Subcutaneous abdominal adipose tissue (tissue), 5 donors: ENCODE results near the gene PBX1.

Source experiments
- H3K27ac ChIP-seq: one replicate; pipeline ENCODE4 v1.7.0; 2013; ENCODE audit warnings: low read depth, mild to moderate bottlenecking, inconsistent platforms, low read length, moderate library complexity
- H3K27me3 ChIP-seq, 5 donors: one replicate each; pipeline ENCODE4 v1.7.0; 2013; ENCODE audit warnings: low read length in 5 of 5, inconsistent platforms in 1 of 5; ENCODE audit not compliant: control insufficient read depth in 5 of 5, insufficient read depth in 4 of 5
- H3K36me3 ChIP-seq, 5 donors: one replicate each; pipeline ENCODE4 v1.7.0; 2013; ENCODE audit warnings: low read length in 5 of 5; ENCODE audit not compliant: control insufficient read depth in 5 of 5, insufficient read depth in 5 of 5
- H3K4me1 ChIP-seq, 5 donors: one replicate each; pipeline ENCODE4 v1.7.0; 2013; ENCODE audit warnings: low read length in 5 of 5, mild to moderate bottlenecking in 3 of 5, moderate library complexity in 1 of 5; ENCODE audit not compliant: control insufficient read depth in 5 of 5, insufficient read depth in 5 of 5
- H3K4me3 ChIP-seq, 5 donors: one replicate each; pipeline ENCODE4 v1.7.0; 2013; ENCODE audit warnings: low read length in 5 of 5, low read depth in 1 of 5
- H3K9ac ChIP-seq, 5 donors: one replicate each; pipeline ENCODE4 v1.7.0; 2013; ENCODE audit warnings: low read length in 5 of 5, mild to moderate bottlenecking in 4 of 5, moderate library complexity in 3 of 5
- H3K9me3 ChIP-seq, 5 donors: one replicate each; pipeline ENCODE4 v1.7.0; 2013; ENCODE audit warnings: low read length in 5 of 5; ENCODE audit not compliant: control insufficient read depth in 5 of 5
- donor health status: healthy.
- donor health status: healthy.
- donor health status: healthy.
- donor health status: healthy.
- donor health status: healthy.

Gene PBX1

DNA sequence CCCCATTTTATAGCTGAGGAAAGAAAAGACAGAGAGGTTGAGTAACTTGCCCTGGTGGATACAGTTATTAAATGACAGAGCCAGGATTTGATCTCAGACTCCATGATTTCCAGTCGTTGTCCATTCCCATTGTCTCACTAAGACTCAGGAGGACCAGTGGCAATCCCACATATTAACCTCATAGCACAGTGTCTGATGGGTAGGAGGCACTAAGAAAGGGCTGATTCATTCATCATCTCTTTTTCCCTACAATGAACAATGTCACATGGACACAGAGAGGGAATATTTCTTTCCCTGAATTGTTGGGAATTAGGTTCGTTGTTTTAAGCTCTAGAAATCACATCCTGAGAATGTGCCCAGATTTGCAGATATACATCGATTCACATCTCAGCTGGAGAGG is 99.9 kb downstream of the PBX1 start:
- no peak overlapping the region for H3K9ac ChIP-seq
- no peak overlapping the region for H3K4me3 ChIP-seq
- H3K27ac ChIP-seq: no peak overlapping the region
- no peaks in the 10 kb centered on the region for H3K4me1 ChIP-seq
- H3K27me3 ChIP-seq: no peaks in the 10 kb centered on the region
- no peaks in the 10 kb centered on the region for H3K9me3 ChIP-seq
- H3K36me3 ChIP-seq: no peaks in the 10 kb centered on the region

- Histone ChIP-seq H3K4me1 (no peaks in the 10 kb centered on the region), H3K27me3 (no peaks in the 10 kb centered on the region), H3K9me3 (no peaks in the 10 kb centered on the region), H3K27ac (no peak overlapping the region), H3K9ac (no peak overlapping the region), H3K36me3 (no peaks in the 10 kb centered on the region), H3K4me3 (no peak overlapping the region)
Observed at GRCh38 chr1:164659621-164660411, 100.8 kb downstream of the PBX1 start.

DNA sequence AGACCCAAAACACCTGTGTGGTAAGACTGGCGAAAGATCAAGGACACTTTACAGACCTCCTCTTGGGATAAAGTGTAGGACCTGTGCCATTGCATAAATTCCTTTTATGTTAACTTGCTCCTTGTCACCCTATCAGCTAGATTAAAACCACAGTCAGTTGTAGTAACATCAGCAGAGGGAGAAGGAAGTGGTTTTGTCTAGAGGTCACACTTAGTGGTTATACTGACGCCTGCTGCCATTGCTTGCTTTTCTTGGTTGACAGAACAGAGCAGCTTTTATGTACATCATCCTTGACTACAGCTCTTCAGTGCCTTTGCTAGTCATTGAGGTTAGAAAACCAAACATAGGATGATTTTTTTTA is 101.4 kb downstream of the PBX1 start:
- Histone ChIP-seq H3K27me3 (no peaks in the 10 kb centered on the region), H3K4me3 (no peak overlapping the region), H3K36me3 (no peaks in the 10 kb centered on the region), H3K27ac (no peak overlapping the region), H3K9ac (no peak overlapping the region), H3K9me3 (no peaks in the 10 kb centered on the region), H3K4me1 (no peaks in the 10 kb centered on the region)

GRCh38 chr1:164660775-164661174 is 101.8 kb downstream of the PBX1 start:
- H3K9ac ChIP-seq: no peak overlapping the region
- no peaks in the 10 kb centered on the region for H3K9me3 ChIP-seq
- H3K4me1 ChIP-seq: no peaks in the 10 kb centered on the region
- no peak overlapping the region for H3K4me3 ChIP-seq
- no peak overlapping the region for H3K27ac ChIP-seq
- no peaks in the 10 kb centered on the region for H3K27me3 ChIP-seq
- no peaks in the 10 kb centered on the region for H3K36me3 ChIP-seq

DNA sequence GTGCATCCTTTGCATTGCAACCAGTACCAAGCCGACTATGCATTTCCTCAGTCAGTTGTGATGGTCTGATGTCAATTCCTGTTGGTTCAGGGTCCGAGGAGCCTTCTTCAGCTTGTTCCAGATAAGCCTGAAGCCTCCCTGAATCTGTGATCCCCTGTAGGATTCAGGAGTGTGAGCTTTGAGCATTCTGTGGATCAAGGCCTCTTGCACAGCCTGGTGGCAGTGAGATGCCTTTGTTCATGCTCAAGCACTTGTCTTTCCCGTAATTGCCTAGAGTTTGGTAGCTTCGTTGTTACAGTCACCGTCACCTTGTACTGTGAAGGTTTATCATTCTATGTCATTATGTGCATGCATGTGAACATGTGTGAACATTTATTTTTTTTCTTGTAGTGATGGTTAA is 103.5 kb downstream of the PBX1 start:
- H3K36me3 ChIP-seq: no peaks in the 10 kb centered on the region
- H3K27ac ChIP-seq: no peak overlapping the region
- H3K9ac ChIP-seq: no peak overlapping the region
- H3K4me1 ChIP-seq: peaks cover 0 to 4% (median 0%) of the 10 kb centered on the region in 5 donors
- no peak overlapping the region for H3K4me3 ChIP-seq
- no peaks in the 10 kb centered on the region for H3K9me3 ChIP-seq
- H3K27me3 ChIP-seq: no peaks in the 10 kb centered on the region

GRCh38 chr1:164662955-164663354 is 104.0 kb downstream of the PBX1 start:
- H3K27ac ChIP-seq: no peak overlapping the region
- no peak overlapping the region for H3K9ac ChIP-seq
- H3K9me3 ChIP-seq: no peaks in the 10 kb centered on the region
- H3K27me3 ChIP-seq: no peaks in the 10 kb centered on the region
- H3K36me3 ChIP-seq: no peaks in the 10 kb centered on the region
- peaks cover 0 to 6% (median 0%) of the 10 kb centered on the region in 5 donors for H3K4me1 ChIP-seq
- H3K4me3 ChIP-seq: no peak overlapping the region

- no peak overlapping the region for H3K9ac ChIP-seq
- H3K27ac ChIP-seq: no peak overlapping the region
- peaks cover 0 to 6% (median 0%) of the 10 kb centered on the region in 5 donors for H3K4me1 ChIP-seq
- H3K4me3 ChIP-seq: no peak overlapping the region
- H3K9me3 ChIP-seq: no peaks in the 10 kb centered on the region
- no peaks in the 10 kb centered on the region for H3K36me3 ChIP-seq
- H3K27me3 ChIP-seq: no peaks in the 10 kb centered on the region
Observed at GRCh38 chr1:164664127-164664526, 105.1 kb downstream of the PBX1 start.

DNA sequence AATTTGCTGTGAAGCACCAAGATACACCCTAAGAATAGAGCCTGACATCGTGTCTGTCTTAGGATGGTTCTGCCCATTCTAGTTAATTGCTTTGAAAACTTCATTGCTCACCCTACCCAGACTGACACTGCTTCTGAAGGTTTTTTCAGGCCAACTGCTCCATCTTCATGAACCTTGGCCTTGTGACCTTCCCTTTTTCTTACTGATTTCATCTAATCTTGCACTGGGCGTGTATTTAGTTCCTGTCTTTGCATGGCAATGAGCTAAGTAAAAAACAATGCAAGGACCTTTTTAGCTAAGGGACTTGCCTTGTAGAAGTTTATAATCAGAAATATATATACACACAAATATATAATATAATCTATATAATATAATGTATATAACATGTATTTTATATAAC is 108.0 kb downstream of the PBX1 start:
- H3K4me3 ChIP-seq: no peak overlapping the region
- H3K36me3 ChIP-seq: no peaks in the 10 kb centered on the region
- no peak overlapping the region for H3K9ac ChIP-seq
- H3K27me3 ChIP-seq: no peaks in the 10 kb centered on the region
- no peak overlapping the region for H3K27ac ChIP-seq
- peaks cover 0 to 6% (median 0%) of the 10 kb centered on the region in 5 donors for H3K4me1 ChIP-seq
- peaks cover 0 to 3% (median 0%) of the 10 kb centered on the region in 5 donors for H3K9me3 ChIP-seq

GRCh38 chr1:164667600-164667999 is 108.6 kb downstream of the PBX1 start:
- no peak overlapping the region for H3K4me3 ChIP-seq
- no peaks in the 10 kb centered on the region for H3K36me3 ChIP-seq
- no peak overlapping the region for H3K9ac ChIP-seq
- H3K4me1 ChIP-seq: peaks cover 0 to 6% (median 0%) of the 10 kb centered on the region in 5 donors
- H3K9me3 ChIP-seq: peaks cover 0 to 3% (median 0%) of the 10 kb centered on the region in 5 donors
- H3K27ac ChIP-seq: no peak overlapping the region
- no peaks in the 10 kb centered on the region for H3K27me3 ChIP-seq

DNA sequence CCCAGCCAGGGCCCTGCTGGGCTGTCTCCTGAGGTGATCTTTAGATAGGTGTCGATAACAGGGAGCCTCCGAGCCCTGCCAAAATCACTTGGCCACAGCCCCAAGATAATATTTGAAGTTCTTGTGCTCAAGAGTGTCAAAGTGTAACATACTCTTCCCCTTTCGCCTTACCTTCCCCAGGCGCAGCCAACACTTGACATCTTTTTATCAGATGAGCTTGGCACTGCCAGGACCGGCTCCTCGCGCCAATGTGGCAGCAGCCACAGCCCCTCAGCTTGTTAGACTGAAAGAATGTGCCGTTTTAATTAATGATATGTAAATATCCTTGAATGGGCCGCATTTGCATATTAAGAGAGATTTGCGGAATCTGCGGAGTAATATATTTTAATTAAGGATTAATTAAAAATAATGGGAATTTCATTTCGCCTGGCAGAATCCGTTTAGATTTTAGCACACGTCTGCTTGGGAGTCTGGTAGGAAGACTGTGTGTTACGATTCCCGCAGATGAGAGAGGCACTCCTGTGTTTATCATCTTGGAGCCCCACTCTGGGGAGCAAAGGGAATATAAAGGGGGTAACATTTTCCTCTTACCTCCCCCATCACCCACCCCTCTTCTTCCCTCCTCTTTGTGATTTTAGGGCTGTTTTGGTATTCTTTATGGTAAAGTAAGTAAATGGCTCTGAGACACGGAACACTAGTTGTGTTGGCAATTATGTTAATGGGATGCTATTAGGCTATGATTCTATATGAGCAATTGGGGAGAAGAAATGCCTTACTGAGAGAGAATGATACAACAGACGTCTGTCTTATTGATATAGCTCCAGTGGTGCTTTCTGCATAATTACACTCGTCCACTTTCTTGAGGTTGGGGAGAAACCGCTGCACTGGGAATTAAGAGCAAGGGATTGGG is 109.8 kb downstream of the PBX1 start:
- Histone ChIP-seq H3K27me3 (no peaks in the 10 kb centered on the region), H3K4me1 (peaks cover 0 to 6% (median 0%) of the 10 kb centered on the region in 5 donors), H3K27ac (no peak overlapping the region), H3K4me3 (no peak overlapping the region), H3K9me3 (peaks cover 0 to 3% (median 0%) of the 10 kb centered on the region in 5 donors), H3K36me3 (no peaks in the 10 kb centered on the region), H3K9ac (no peak overlapping the region)
